Hepatocyte (in vitro differentiated cells): ENCODE measurements around the gene NEUROG1. TPM values are rescaled to one million over a fixed set of nuclear protein-coding genes. Genes with fewer than 3 reads are reported as not detected.

ENCODE experiments used
- DNase-seq: peaks from one replicate; pipeline ENCODE4 v3.0.0-alpha.2; 2016; ENCODE audit warnings: low spot score
- H2AFZ ChIP-seq: fragments of 200-600 bp; sonication (generic); 2 replicates; pipeline ENCODE4 v1.6.0; 2016; ENCODE audit warnings: antibody characterized with exemption, mild to moderate bottlenecking
- H3K27ac ChIP-seq: fragments of 200-600 bp; sonication (generic); 2 replicates; pipeline ENCODE4 v1.5.1; 2016; ENCODE audit warnings: mild to moderate bottlenecking
- H3K27me3 ChIP-seq: fragments of 200-600 bp; sonication (generic); 2 replicates; pipeline ENCODE4 v1.6.1; 2016
- H3K36me3 ChIP-seq: fragments of 200-600 bp; sonication (generic); replicated peaks from 2 replicates; pipeline ENCODE4 v1.5.1; 2016; ENCODE audit warnings: low read depth; ENCODE audit not compliant: insufficient read depth
- H3K4me1 ChIP-seq: fragments of 200-600 bp; sonication (generic); 2 replicates; pipeline ENCODE4 v1.5.1; 2016; ENCODE audit warnings: mild to moderate bottlenecking, moderate library complexity; ENCODE audit not compliant: insufficient read depth
- H3K4me2 ChIP-seq: fragments of 200-600 bp; sonication (generic); 2 replicates; pipeline ENCODE4 v1.6.0; 2016
- H3K4me3 ChIP-seq: fragments of 200-600 bp; sonication (generic); 2 replicates; pipeline ENCODE4 v1.5.1; 2016; ENCODE audit warnings: mild to moderate bottlenecking
- H3K79me2 ChIP-seq: fragments of 200-600 bp; sonication (generic); 2 replicates; pipeline ENCODE4 v1.6.0; 2017; ENCODE audit warnings: mild to moderate bottlenecking
- H3K9me2 ChIP-seq: fragments of 200-600 bp; sonication (generic); replicated peaks from 2 replicates; pipeline ENCODE4 v1.6.0; 2017; ENCODE audit warnings: mild to moderate bottlenecking; ENCODE audit not compliant: insufficient read depth
- H3K9me3 ChIP-seq: fragments of 200-600 bp; sonication (generic); 2 replicates; pipeline ENCODE4 v1.5.1; 2016; ENCODE audit warnings: low read depth, mild to moderate bottlenecking
- H4K20me1 ChIP-seq: fragments of 200-600 bp; sonication (generic); 2 replicates; pipeline ENCODE4 v1.6.0; 2016; ENCODE audit warnings: mild to moderate bottlenecking; ENCODE audit not compliant: insufficient read depth, poor library complexity, severe bottlenecking
- CTCF ChIP-seq: fragments of 200-600 bp; sonication (generic); IDR thresholded peaks from 2 replicates; pipeline ENCODE4 v1.5.1; 2016; ENCODE audit warnings: antibody characterized with exemption, mild to moderate bottlenecking; ENCODE audit not compliant: poor library complexity
- EZH2 ChIP-seq: fragments of 200-600 bp; sonication (generic); IDR thresholded peaks from 2 replicates; pipeline ENCODE4 v1.6.1; 2016; ENCODE audit warnings: antibody characterized with exemption, mild to moderate bottlenecking, borderline replicate concordance
- EZH2phosphoT487 ChIP-seq: fragments of 200-600 bp; sonication (generic); IDR thresholded peaks from one replicate; pipeline ENCODE4 v1.6.1; 2018; ENCODE audit warnings: antibody characterized with exemption, mild to moderate bottlenecking, low read depth, moderate library complexity; ENCODE audit not compliant: unreplicated experiment, severe bottlenecking
- WGBS: methylation state at CpG from one replicate; pipeline ENCODE4 v1.1.6; 2016; ENCODE audit warnings: low lambda C conversion rate; ENCODE audit errors: missing lambda C conversion rate; 5-methylcytosine and 5-hydroxymethylcytosine counted together
- polyA plus RNA-seq: library from polyadenylated mRNA; unstranded; fragments of >200 nt; fragmentation: Nextera tagmentation; extraction: Ambion mirVana; gene quantifications from 2 replicates; pipeline ENCODE4 v1.2.1, GENCODE V29; 2016
- total RNA-seq: library from RNA; depleted of rRNA; stranded (reverse); fragments of >200 nt; gene quantifications from 2 replicates; pipeline ENCODE4 v1.2.3, GENCODE V29; 2014

Gene NEUROG1
- total and polyA plus RNA-seq, 2 experiments from 2014 or later: not detected

GRCh38 chr5:135508496-135509005, 27.2 kb downstream of the NEUROG1 start:
- 12% methylated on average over 16 of the region's 16 CpGs for WGBS
- no peaks in the 10 kb centered on the region for H3K9me2 ChIP-seq
- peak overlapping the region; percentile 18 for H3K4me3 ChIP-seq
- no peak for DNase-seq
- H3K27me3 ChIP-seq: peaks cover 61% of the 10 kb centered on the region
- no peak overlapping the region for H3K27ac ChIP-seq
- no peaks in the 10 kb centered on the region for H3K79me2 ChIP-seq
- H4K20me1 ChIP-seq: no peaks in the 10 kb centered on the region
- peak overlapping the region; percentile 79 for H3K4me2 ChIP-seq
- H3K4me1 ChIP-seq: peaks cover 5% of the 10 kb centered on the region
- TF ChIP-seq EZH2 (peak; percentile 47), CTCF (no peak)
- H2AFZ ChIP-seq: peak overlapping the region; percentile 45
- H3K36me3 ChIP-seq: no peaks in the 10 kb centered on the region
- H3K9me3 ChIP-seq: no peaks in the 10 kb centered on the region

GRCh38 chr5:135505973-135506372, 29.8 kb downstream of the NEUROG1 start:
- Histone ChIP-seq H3K79me2 (no peaks in the 10 kb centered on the region), H3K4me2 (no peak overlapping the region)
- 64% methylated on average over 2 of the region's 2 CpGs for WGBS

GRCh38 chr5:135504376-135504775, 31.4 kb downstream of the NEUROG1 start:
- no peak for DNase-seq
- Histone ChIP-seq H3K4me2 (no peak overlapping the region), H2AFZ (no peak overlapping the region), H3K27ac (no peak overlapping the region), H3K36me3 (no peaks in the 10 kb centered on the region), H3K4me1 (peaks cover 5% of the 10 kb centered on the region), H3K27me3 (peaks cover 54% of the 10 kb centered on the region), H3K4me3 (no peak overlapping the region), H3K9me2 (no peaks in the 10 kb centered on the region), H3K79me2 (no peaks in the 10 kb centered on the region), H3K9me3 (no peaks in the 10 kb centered on the region), H4K20me1 (no peaks in the 10 kb centered on the region)
- WGBS: 82% methylated on average over 3 of the region's 3 CpGs
- TF ChIP-seq CTCF: no peak
- no peak for TF ChIP-seq EZH2phosphoT487
- TF ChIP-seq EZH2: no peak

More at GRCh38 chr5:135505973-135506372, 29.8 kb downstream of the NEUROG1 start:
- no peak overlapping the region for H2AFZ ChIP-seq
- peaks cover 5% of the 10 kb centered on the region for H3K4me1 ChIP-seq
- no peak for DNase-seq
- H3K27me3 ChIP-seq: peaks cover 66% of the 10 kb centered on the region
- no peak overlapping the region for H3K4me3 ChIP-seq
- no peak overlapping the region for H3K27ac ChIP-seq
- H3K9me3 ChIP-seq: no peaks in the 10 kb centered on the region
- TF ChIP-seq EZH2: no peak
- no peak for TF ChIP-seq CTCF
- no peak for TF ChIP-seq EZH2phosphoT487
- no peaks in the 10 kb centered on the region for H3K9me2 ChIP-seq
- no peaks in the 10 kb centered on the region for H3K36me3 ChIP-seq
- H4K20me1 ChIP-seq: no peaks in the 10 kb centered on the region

- Histone ChIP-seq H3K9me3 (no peaks in the 10 kb centered on the region), H3K79me2 (no peaks in the 10 kb centered on the region), H4K20me1 (no peaks in the 10 kb centered on the region), H3K4me1 (peaks cover 3% of the 10 kb centered on the region), H2AFZ (no peak overlapping the region), H3K4me2 (no peak overlapping the region), H3K9me2 (no peaks in the 10 kb centered on the region), H3K27ac (no peak overlapping the region), H3K27me3 (peaks cover 49% of the 10 kb centered on the region), H3K36me3 (no peaks in the 10 kb centered on the region), H3K4me3 (no peak overlapping the region)
- WGBS: 68% methylated on average over 4 of the region's 4 CpGs
- TF ChIP-seq EZH2: no peak
- TF ChIP-seq CTCF: no peak
- no peak for TF ChIP-seq EZH2phosphoT487
- DNase-seq: no peak
Observed at GRCh38 chr5:135503871-135504270, 31.9 kb downstream of the NEUROG1 start.
